GM23248 (cell line): ENCODE measurements around the gene ATP2B2. TPM values are rescaled to one million over a fixed set of nuclear protein-coding genes. Genes with fewer than 3 reads are reported as not detected.

Source experiments
- DNase-seq: peaks from one replicate; pipeline ENCODE4 v3.0.0-alpha.2; 2015
- H2AFZ ChIP-seq: fragments of 200-600 bp; sonication (generic); 2 replicates; pipeline ENCODE4 v1.6.1; 2016; ENCODE audit warnings: antibody characterized with exemption
- H3F3A ChIP-seq: fragments of 200-600 bp; sonication (generic); 2 replicates; pipeline ENCODE4 v1.6.1; 2016; ENCODE audit warnings: mild to moderate bottlenecking, antibody characterized with exemption, mixed run types; ENCODE audit not compliant: insufficient read depth
- H3K27ac ChIP-seq: fragments of 200-600 bp; sonication (generic); 2 replicates; pipeline ENCODE4 v1.5.1; 2016; ENCODE audit warnings: mild to moderate bottlenecking
- H3K27me3 ChIP-seq: fragments of 200-600 bp; sonication (generic); replicated peaks from 2 replicates; pipeline ENCODE4 v1.6.1; 2016; ENCODE audit warnings: mild to moderate bottlenecking; ENCODE audit not compliant: insufficient read depth
- H3K36me3 ChIP-seq: fragments of 200-600 bp; sonication (generic); 2 replicates; pipeline ENCODE4 v1.6.1; 2016; ENCODE audit warnings: low read depth, mild to moderate bottlenecking
- H3K4me1 ChIP-seq: fragments of 200-600 bp; sonication (generic); 2 replicates; pipeline ENCODE4 v1.6.1; 2016; ENCODE audit warnings: mild to moderate bottlenecking; ENCODE audit not compliant: insufficient read depth
- H3K4me2 ChIP-seq: fragments of 200-600 bp; sonication (generic); one replicate; pipeline ENCODE4 v1.6.1; 2016; ENCODE audit warnings: mild to moderate bottlenecking; ENCODE audit not compliant: unreplicated experiment
- H3K4me3 ChIP-seq: fragments of 200-600 bp; sonication (generic); 2 replicates; pipeline ENCODE4 v1.5.1; 2016; ENCODE audit warnings: mild to moderate bottlenecking
- H3K79me2 ChIP-seq: fragments of 200-600 bp; sonication (generic); 2 replicates; pipeline ENCODE4 v1.6.1; 2016; ENCODE audit warnings: mild to moderate bottlenecking; ENCODE audit not compliant: insufficient read depth
- H3K9ac ChIP-seq: fragments of 200-600 bp; sonication (generic); 2 replicates; pipeline ENCODE4 v1.6.1; 2016; ENCODE audit warnings: mild to moderate bottlenecking
- H3K9me2 ChIP-seq: fragments of 200-600 bp; sonication (generic); 2 replicates; pipeline ENCODE4 v1.6.1; 2016; ENCODE audit warnings: mixed run types, mild to moderate bottlenecking, moderate library complexity; ENCODE audit not compliant: insufficient read depth
- H3K9me3 ChIP-seq: fragments of 200-600 bp; sonication (generic); one replicate; pipeline ENCODE4 v1.6.1; 2017; ENCODE audit warnings: low read depth
- H4K20me1 ChIP-seq: fragments of 200-600 bp; sonication (generic); 2 replicates; pipeline ENCODE4 v1.6.0; 2016; ENCODE audit not compliant: insufficient read depth
- EZH2 ChIP-seq: fragments of 200-600 bp; sonication (generic); IDR thresholded peaks from 2 replicates; pipeline ENCODE4 v1.6.1; 2018; ENCODE audit warnings: antibody characterized with exemption, mild to moderate bottlenecking; ENCODE audit not compliant: insufficient read depth, poor library complexity, severe bottlenecking
- EZH2phosphoT487 ChIP-seq: fragments of 200-600 bp; sonication (generic); IDR thresholded peaks from 2 replicates; pipeline ENCODE4 v1.6.1; 2018; ENCODE audit warnings: antibody characterized with exemption, moderate library complexity, mild to moderate bottlenecking, low read depth; ENCODE audit not compliant: insufficient read depth
- WGBS, 2 experiments: methylation state at CpG; one replicate each; pipeline ENCODE4 v1.1.6; 2015 to 2017; ENCODE audit warnings: low lambda C conversion rate in 2 of 2, low coverage in 1 of 2; ENCODE audit errors: missing lambda C conversion rate in 2 of 2; 5-methylcytosine and 5-hydroxymethylcytosine counted together
- in situ Hi-C: fragments of 300-500 bp; cut with MboI; formaldehyde crosslinking; loops from 2 replicates; pipeline ENCODE4 v1.15.0; 2020
- polyA plus RNA-seq: library from polyadenylated mRNA; unstranded; fragments of >200 nt; fragmentation: Nextera tagmentation; extraction: Ambion mirVana; gene quantifications from 2 replicates; pipeline ENCODE4 v1.2.1, GENCODE V29; 2016
- total RNA-seq: library from RNA; depleted of rRNA; stranded (reverse); fragments of >200 nt; shearing (Covaris generic); gene quantifications from 2 replicates; pipeline ENCODE4 v1.2.3, GENCODE V29; 2014

ATP2B2 gene
- total and polyA plus RNA-seq, 2 experiments from 2014 or later = not detected

GRCh38 chr3:10480871-10481378, 24.5 kb downstream of the ATP2B2 start:
- Histone ChIP-seq H3K9ac (no peak overlapping the region), H3K27me3 (no peaks in the 10 kb centered on the region; the same call in 1 of the 2 replicates), H3K79me2 (no peaks in the 10 kb centered on the region)

DNA sequence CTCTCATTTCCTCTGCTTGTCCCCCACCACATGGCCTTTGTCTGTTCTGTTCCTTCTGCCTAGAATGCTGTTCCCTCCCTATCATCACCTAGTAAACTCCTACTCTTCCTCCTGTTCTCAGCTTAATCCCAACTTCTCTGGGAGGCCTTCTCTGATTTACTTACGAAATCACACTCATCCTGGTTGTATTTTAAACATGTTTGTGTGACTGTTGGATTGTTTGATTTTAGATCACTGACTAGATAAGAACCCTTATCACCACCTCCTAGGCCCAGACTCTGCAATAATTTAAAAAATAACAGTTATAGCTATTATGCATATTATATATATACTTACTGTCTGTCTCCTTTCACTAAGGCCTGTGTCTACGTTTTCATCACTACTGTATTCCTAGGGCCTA, 26.1 kb downstream of the ATP2B2 start:
- no peak overlapping the region for H3K9ac ChIP-seq
- no peaks in the 10 kb centered on the region for H3F3A ChIP-seq
- H4K20me1 ChIP-seq = no peaks in the 10 kb centered on the region
- in situ Hi-C loops = no loop called here
- 11 to 17% methylated on average over 2 of the region's 2 CpGs for WGBS, 2 experiments
- TF ChIP-seq EZH2phosphoT487 = no peak
- no peak for TF ChIP-seq EZH2
- H3K9me2 ChIP-seq = no peaks in the 10 kb centered on the region
- H3K9me3 ChIP-seq = no peaks in the 10 kb centered on the region
- no peak overlapping the region for H3K27ac ChIP-seq
- H3K27me3 ChIP-seq = no peaks in the 10 kb centered on the region; the same call in 1 of the 2 replicates
- H3K4me2 ChIP-seq = no peak overlapping the region
- H3K79me2 ChIP-seq = no peaks in the 10 kb centered on the region
- DNase-seq = no peak
- no peaks in the 10 kb centered on the region for H3K36me3 ChIP-seq
- H3K4me3 ChIP-seq = no peak overlapping the region
- no peak overlapping the region for H2AFZ ChIP-seq
- H3K4me1 ChIP-seq = no peaks in the 10 kb centered on the region

More at GRCh38 chr3:10480871-10481378, 24.5 kb downstream of the ATP2B2 start:
- no peaks in the 10 kb centered on the region for H3K9me3 ChIP-seq
- no peak overlapping the region for H3K27ac ChIP-seq
- H2AFZ ChIP-seq = no peak overlapping the region
- no peaks in the 10 kb centered on the region for H3K9me2 ChIP-seq
- WGBS, 2 experiments = 45 to 49% methylated on average over 4 of the region's 4 CpGs
- TF ChIP-seq EZH2 = no peak
- TF ChIP-seq EZH2phosphoT487 = no peak
- no peak for DNase-seq
- H3K4me1 ChIP-seq = no peaks in the 10 kb centered on the region
- H3K36me3 ChIP-seq = no peaks in the 10 kb centered on the region
- H3K4me2 ChIP-seq = no peak overlapping the region
- no peak overlapping the region for H3K4me3 ChIP-seq
- in situ Hi-C loops = no loop called here
- no peaks in the 10 kb centered on the region for H3F3A ChIP-seq
- H4K20me1 ChIP-seq = no peaks in the 10 kb centered on the region

DNA sequence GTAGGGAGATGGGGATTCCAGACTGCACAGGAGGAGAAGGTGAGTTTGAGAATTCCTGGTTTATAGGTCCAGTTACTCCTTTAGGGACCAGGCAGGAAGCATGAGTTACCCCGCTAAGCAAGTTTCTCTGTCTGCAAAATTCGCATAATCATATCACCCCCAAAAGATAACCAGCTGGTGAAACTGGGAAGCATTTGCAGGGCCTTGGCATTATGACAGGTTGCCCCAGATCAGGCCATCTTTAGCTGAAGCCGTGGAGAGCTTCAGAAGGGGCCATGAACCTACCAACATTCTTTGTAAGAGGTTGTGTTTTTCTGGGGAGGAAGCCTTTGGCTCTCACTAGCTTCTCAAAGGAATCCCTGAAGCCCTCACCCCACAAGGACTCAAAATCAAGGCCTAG, 29.4 kb downstream of the ATP2B2 start:
- no peak overlapping the region for H3K27ac ChIP-seq
- H3K4me1 ChIP-seq = no peaks in the 10 kb centered on the region
- no peak for DNase-seq
- no peaks in the 10 kb centered on the region for H3K9me3 ChIP-seq
- in situ Hi-C loops = no loop called here
- H3F3A ChIP-seq = no peaks in the 10 kb centered on the region
- WGBS, 2 experiments = 31 to 40% methylated on average over 3 of the region's 3 CpGs
- peaks cover 4% of the 10 kb centered on the region for H3K27me3 ChIP-seq
- no peak overlapping the region for H3K4me3 ChIP-seq
- no peak overlapping the region for H2AFZ ChIP-seq
- H3K36me3 ChIP-seq = no peaks in the 10 kb centered on the region
- no peak for TF ChIP-seq EZH2
- TF ChIP-seq EZH2phosphoT487 = no peak
- no peaks in the 10 kb centered on the region for H3K79me2 ChIP-seq
- H3K4me2 ChIP-seq = no peak overlapping the region
- no peak overlapping the region for H3K9ac ChIP-seq
- H4K20me1 ChIP-seq = no peaks in the 10 kb centered on the region
- no peaks in the 10 kb centered on the region for H3K9me2 ChIP-seq

GRCh38 chr3:10474847-10475246, 30.5 kb downstream of the ATP2B2 start:
- Histone ChIP-seq H2AFZ (no peak overlapping the region), H3K4me3 (no peak overlapping the region), H3K9me2 (no peaks in the 10 kb centered on the region), H3F3A (no peaks in the 10 kb centered on the region), H3K27ac (no peak overlapping the region), H3K4me2 (no peak overlapping the region), H3K27me3 (peaks cover 11% of the 10 kb centered on the region), H4K20me1 (no peaks in the 10 kb centered on the region), H3K36me3 (no peaks in the 10 kb centered on the region), H3K4me1 (no peaks in the 10 kb centered on the region), H3K9ac (no peak overlapping the region), H3K79me2 (no peaks in the 10 kb centered on the region), H3K9me3 (no peaks in the 10 kb centered on the region)
- no peak for TF ChIP-seq EZH2phosphoT487
- WGBS, 2 experiments = 32 to 36% methylated on average over 9 of the region's 9 CpGs
- no peak for DNase-seq
- in situ Hi-C loops = no loop called here

DNA sequence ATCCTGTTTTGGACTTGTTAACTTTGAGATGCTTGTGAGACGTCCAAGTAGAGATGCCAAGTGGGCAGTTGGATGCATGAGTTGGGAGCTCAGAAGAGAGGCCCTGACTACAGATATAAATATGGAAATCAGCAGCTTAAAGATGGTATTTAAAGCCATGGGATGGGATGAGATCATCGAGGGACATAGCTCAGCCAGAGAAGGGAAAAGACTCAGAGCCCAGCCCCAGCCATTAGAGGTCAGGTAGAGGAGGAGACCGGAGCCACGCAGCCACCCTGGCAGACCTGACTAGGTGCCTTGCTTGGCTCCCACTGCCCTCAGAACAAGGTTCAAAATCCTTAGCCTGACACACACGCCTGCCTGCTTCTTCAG, 31.1 kb downstream of the ATP2B2 start:
- Histone ChIP-seq H3K27me3 (peaks cover 11% of the 10 kb centered on the region), H3K36me3 (no peaks in the 10 kb centered on the region), H3F3A (no peaks in the 10 kb centered on the region), H3K4me2 (no peak overlapping the region), H3K4me3 (no peak overlapping the region), H3K9me2 (no peaks in the 10 kb centered on the region), H3K9me3 (no peaks in the 10 kb centered on the region), H3K9ac (no peak overlapping the region), H3K79me2 (no peaks in the 10 kb centered on the region), H2AFZ (no peak overlapping the region), H3K4me1 (no peaks in the 10 kb centered on the region), H4K20me1 (no peaks in the 10 kb centered on the region), H3K27ac (no peak overlapping the region)
- in situ Hi-C loops = no loop called here
- DNase-seq = no peak
- WGBS, 2 experiments = 47 to 56% methylated on average over 5 of the region's 5 CpGs
- TF ChIP-seq EZH2 (no peak), EZH2phosphoT487 (no peak)
